GM18870 (cell line): ENCODE measurements around the gene ZNF831.

ENCODE experiments used
- ATAC-seq: cut with Tn5 transposase; IDR thresholded peaks from one replicate; pipeline ENCODE4 v1.9.1; 2021; ENCODE audit warnings: moderate library complexity; ENCODE audit not compliant: unreplicated experiment

The ZNF831 gene

DNA sequence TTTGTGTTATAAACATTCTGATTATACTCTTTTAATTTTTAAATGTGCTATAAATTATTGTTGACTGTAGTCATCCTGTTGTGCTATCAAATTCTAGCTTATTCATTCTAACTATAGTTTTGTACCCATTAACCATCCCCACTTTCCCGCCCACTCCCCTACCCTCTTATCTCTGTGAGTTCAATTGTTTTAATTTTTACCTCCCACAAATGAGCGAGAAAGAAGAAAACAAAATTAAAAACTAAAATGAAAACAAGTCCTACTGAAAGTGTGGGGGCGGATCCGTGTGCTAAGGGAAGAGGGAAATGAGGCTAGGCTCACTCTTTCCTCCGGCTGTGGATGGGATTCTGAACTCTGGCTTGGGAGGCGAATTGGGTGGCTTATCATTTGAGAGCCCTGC, 6.6 kb upstream of the ZNF831 start:
- ATAC-seq = no peak

DNA sequence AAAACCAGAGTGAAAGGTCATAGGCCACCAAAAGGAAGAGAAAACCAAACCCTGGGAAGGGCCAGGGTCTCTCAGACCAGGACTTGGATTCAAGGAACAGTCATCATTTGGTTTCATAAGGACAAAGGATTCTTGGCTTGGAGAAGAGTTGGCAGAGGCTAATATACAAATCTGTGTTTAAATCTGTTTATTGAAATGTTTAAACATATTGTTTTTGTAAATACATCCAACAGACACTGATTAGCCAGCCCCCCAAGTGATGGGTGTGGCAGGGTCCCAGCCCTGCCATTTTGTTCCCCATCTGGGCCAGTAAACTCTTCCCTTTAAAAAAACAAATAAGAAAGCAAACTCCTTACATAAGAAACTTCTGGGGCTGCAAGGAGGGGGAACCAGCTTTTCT, 6.1 kb upstream of the ZNF831 start:
- no peak for ATAC-seq

DNA sequence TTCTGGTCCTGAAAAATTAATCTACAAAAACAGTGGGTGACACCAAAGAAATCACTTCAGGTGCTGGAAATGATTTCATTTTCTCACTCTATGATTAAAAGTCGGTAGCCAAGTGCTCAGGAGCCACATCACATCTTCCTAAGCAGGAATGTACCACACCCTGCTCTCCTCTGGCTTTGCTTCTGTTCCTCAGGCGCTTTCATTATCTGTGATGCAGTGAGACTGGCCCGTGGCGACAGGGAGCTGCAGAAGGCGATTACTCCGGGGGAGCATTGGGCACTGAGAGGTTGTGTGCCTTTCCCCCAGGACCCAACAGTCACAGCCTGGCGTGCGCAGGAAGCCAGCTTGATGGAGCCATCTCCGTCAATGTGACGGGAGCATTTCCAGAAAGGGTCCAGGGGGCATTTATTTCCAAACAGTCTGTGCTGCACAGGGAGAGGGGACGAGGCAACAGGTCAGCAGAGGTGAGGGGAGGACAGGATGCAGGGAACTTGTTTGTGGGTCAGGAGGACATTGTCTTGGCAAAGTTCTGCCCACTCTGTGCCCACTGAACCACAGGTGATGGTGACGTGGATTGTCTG, 5.6 kb upstream of the ZNF831 start:
- ATAC-seq = no peak

DNA sequence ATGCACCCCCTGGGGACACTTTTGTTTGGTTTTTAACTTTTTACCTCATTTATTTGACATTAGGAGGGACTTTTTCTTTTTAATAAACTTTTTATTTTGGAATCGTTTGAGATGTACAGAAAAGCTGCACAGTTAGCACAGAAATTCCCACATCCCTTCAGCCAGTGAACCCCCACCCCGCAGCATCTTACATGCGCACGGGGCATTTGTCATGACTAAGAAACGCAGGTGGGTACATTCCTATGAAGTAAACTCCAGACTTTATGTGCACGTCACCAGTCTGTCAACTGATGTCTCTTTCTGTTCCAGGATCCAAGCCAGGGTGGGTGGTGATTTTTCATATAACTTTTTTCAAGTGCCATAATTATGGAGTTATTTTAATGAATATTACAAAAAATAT, 4.9 kb upstream of the ZNF831 start:
- ATAC-seq = no peak

DNA sequence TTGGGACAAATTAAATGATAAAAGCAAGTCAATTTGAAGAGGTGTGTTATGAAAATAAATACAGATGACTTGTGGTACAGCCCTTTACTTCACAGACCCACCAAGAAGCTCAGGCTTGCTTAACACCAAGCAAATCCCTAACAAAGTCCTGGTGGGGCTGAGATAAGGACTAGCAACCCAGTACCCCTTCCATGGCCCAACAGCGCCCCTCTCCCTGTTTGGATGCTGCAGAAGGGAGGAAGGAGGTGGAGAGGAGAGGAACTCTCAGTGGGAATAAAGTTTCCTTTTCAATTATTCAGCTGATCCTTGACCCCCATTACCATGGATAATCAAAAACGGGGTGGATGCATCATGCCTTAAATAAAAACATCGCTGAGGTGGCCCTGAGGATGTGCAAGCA, 4.5 kb upstream of the ZNF831 start:
- ATAC-seq = no peak

DNA sequence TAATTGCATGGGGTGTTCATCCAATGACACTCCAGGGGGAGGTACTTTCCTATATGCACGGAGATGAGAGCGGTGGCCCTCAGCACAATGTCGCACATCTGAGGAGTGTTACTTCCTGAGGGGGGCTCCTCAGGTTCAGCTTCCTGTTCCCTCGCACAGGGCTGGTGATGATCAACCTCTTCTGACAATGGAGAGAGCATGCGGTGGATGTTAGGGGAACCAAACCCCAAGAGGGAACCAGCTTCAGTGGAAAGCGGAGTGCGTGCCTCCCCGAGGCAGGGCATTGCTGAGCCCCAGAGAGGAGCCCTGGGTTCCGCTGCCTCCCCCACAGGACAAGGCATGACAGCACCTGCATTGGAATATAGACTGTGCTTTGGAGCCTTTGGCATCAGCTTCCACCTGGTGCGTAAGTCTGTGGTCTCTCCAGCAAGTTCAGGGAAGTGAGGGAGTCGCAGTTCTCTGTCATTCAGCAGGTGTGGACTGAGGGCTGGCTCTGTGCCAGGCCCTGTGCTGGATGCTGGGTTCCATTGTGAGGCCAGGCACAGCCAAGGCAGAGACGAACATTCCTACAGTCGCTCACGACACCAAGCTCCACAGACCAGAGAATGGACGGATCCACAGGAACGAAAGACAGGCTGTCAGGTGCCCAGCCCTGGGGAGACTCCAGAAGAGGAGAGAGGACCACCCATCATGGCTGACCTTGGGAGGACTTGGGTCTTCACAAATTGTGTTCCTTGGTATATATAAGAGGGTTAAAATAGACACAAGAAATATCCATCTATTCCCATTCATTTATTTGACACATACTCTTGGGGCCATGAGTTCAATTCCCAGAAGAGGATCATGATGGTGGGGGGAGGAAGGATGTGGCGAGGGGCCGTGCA, 3.9 kb upstream of the ZNF831 start:
- no peak for ATAC-seq

DNA sequence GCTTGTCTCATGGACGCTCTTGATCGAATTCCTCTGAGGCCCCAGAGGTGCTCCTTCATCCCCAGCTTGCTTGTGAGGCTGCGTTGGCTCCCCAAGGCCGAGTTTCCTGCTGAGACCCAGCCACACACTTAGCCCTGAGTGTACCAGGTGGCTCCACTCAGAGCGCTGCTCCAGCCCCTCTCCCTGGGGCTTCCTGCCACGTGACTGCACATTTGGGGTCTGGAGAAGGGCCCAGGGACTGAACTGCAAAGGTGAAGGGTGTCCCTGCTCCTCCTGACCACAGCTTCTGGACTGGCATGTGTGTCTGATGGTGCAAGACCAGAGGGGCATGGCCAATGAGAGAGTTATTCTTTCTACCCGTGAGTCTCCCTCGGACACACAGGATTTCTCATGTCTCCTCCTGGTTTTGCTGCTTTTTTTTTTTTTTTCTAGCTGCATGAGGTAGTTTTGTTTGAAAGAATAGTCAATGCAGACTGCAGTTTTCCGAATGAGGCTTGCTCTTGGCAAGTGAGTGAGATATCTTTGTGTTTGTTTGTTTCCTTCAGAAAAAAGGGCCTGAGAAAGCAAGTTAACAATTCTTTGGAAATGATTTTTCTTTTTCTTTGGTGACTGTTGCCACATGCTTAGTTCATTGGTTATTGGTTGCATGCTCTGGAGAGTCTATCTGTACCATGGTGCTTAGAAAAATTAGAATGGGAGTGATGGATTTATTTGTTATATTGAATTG, 3.1 kb upstream of the ZNF831 start:
- no peak for ATAC-seq

DNA sequence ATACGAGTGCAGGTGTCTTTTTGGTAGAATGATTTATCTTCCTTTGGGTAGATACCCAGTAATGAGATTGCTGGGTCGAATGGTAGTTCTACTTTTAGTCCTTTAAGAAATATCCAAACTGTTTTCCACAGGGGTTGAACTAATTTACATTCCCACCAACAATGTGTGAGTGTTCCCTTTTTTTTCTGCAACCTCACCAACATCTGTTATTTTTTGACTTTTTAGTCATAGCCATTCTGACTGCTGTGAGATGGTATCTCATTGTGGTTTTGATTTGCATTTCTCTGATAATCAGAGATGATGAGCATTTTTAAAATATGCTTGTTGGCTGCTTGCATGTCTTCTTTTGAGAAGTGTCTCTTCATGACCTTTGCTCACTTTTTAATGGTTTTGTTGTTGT, 1.9 kb upstream of the ZNF831 start:
- ATAC-seq = no peak

DNA sequence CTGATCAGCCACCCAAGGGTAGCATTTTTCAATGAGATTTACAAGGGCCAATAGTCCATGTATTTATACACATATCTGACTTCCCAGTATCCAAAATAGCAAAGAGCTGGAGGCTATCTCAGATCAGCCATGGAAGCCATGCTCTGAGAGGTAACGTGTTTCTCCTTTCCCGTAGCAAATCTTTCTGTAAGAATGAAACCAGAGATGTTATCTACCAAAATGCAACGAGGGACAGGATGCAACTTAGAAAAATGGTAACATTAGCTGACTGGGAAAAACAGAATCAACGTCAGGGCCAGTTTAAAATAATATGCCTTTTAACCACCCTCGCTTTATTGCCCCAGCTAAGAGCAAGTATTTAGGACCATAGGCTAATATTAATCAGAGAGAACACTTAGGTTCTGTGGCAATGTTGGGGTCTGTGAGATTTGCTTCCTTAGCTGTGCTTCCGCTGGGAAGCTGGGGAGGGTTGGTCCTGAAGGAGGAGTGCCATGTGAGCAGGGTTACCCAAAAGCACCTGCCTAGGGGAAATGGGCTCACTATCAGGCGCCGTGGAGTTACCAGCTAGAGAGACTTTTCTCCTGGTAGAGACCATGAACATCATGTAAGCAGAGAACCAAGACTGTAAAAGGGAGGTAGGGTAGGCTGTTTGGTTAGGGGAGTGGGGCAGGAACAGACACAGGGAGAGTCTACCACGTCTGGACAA, 1.2 kb downstream of the ZNF831 start:
- no peak for ATAC-seq

DNA sequence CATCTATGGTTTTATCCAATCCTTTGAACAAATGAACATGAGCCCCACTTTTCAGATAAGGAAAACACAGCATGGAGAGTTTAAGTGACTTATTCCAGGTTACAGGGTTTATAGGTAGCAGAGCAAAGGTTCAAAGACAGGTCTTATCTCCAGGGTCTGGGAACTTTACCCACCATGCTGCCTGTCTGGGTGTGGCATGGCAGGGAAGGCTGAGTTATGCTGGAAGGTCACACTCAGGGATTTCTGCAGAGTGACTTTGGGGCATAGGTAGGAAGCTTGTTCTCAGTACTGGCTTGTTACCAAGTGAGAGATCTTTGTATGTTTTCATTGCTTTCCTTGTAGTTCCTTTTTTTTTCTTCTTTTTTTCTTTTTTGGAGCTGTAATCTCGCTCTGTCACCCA, 1.8 kb downstream of the ZNF831 start:
- ATAC-seq = no peak

DNA sequence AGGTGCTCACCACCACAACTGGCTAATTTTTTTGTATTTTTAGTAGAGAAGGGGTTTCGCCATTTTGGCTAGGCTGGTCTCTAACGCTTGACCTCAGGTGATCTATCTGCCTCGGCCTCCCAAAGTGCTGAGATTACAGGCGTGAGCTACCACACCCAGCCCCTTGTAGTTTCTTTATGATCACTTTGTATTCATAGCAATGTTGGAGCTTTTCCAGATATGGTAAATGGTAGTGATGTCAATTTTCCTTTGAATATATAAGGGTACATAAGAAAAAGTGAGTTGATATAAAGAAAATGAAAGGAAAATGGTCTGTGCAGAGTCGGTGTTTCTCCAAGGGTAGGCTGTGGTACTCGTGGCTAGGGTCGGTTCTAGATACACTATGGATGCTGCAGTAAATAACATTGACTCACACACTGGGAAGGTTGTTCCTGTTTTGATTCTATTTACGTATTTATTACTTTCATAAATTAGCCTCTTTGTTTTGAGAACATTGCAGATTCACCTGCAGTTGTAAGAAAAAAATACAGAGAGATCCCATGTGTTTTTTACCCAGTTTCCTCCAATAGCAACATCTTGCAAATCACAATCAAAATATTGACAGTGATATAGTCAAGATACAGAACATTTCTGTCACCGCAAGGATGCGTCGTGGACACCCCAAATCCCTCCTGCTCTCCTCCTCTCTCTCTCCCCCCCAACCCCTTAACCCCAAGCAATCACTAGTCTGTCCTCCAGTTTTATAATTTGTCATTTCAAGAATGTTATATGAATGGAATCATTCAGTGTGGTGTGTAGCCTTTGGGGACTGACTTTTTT, 2.5 kb downstream of the ZNF831 start:
- no peak for ATAC-seq

DNA sequence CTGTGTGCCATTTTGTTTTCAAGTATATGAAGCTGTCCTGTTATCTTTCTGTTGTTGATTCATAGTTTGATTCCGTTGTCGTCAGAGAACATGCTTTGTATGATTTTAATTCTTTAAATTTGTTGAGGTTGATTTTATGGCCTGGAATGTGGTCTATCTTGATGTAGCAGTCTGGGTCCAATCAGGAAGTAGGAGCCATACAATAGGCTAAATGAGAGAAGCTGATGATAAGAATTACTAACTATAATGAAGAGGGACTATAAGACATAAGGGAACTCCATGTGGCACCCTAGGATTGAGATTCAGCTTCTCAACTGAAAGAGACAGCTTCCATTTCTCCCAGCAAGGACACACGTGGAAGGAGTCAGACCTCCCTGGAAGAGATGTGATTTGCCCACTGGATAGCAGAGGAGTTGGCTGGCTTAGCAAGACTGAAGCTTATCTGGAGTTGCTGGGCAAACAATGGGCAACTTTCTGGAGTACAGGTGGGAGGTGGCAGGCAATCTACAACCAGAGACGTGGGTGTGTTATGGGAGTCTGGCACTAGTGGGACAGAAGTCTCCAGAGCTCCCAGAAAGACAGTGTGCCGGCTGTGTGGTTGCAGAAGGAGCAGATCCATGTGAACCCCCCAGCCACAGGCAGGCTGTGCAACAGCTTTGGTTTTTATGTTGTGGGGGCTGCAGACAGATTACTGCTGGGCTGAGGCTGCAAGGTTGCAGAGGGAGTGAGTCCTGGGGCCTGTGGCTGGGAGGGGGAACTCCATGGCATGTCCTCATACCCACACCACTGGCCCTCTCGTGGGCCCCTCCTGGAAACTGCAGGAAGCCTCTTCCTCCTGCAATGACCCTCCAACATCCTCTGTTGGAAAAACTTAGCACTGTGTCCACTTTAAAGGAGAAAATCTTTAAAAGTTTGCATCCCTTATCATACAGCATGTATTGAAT, 7.1 kb downstream of the ZNF831 start:
- ATAC-seq = no peak

DNA sequence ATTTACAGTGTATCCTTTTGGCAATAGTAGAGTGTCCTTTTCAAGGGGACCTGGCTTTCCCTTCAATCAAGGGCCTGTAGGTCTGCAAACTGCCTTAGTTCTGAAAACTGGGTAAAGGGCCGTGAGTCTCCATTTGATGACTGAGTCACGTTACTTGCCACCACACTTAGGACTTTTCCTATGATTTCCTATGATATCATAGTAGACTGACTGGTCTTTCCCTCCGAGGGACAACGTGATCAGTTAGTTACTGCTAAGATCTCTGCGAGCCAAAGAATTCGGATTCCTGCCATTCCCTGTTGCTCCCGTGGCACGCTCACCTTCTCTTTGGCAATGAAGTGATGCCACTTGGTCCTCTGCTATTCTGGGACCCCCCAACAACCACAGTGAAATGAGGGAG, 8.4 kb downstream of the ZNF831 start:
- no peak for ATAC-seq

DNA sequence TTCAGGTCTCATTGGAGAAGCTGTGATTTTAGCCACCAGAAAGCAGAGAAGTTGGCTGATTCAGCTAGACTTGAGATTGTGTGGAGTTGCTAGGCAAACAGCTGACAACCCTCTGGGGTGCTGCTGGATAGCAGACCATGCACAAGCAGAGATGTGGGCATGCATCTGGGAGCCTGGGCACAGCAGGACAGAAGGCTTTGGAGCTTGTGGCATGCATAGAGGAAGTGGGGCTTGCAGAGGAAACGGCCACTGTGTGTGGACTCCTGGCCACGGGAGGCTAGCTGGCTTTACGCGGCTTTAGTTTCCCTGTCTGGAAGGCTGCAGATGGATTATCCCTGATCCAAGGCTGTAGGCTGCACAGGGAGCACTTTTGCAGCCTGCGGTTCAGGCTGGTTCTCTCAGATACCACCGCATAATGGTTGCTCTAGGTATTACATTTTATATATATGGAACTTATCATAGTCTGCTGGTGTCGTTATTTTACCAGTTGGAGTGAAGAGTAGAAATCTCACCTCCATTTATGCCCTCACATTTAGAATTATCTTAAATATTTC, 10.4 kb downstream of the ZNF831 start:
- no peak for ATAC-seq

DNA sequence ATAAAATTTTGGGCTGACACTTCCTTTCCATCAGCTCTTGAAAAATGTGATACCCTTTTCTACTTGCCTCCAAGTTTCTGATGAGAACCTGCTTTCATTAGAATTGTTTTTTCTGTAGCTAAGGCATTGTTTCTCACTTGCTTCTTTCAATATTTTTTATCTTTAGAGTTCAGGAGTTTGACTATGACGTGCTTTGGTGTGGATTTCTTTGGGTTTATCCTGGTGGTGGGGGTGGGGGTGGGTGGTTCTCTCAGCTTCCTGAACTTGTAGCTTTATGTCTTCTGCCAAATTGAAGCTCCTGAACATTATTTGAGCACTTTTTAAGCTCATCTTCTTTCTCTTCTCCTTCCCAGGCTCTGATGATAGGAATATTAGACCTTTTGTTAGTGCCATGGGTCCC, 11.4 kb downstream of the ZNF831 start:
- ATAC-seq = no peak

DNA sequence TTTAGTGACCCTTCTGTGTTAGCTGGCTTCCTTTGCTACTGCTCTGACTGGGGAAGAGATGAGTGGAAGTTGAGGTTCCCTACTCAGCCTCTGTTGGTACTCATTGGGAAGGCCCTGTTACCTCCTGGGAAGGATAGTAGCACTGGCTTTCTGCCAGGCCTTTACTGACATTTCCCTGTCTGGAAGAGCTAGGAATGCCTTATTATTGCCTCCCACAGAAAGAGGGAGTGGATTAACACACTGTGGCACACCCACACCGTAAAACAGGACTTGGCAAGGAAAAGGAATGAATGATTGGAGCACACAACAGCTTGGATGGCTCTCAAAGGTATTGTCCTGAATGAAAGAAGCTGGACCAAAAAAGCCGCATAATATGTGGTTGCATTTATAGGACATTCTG, 12.2 kb downstream of the ZNF831 start:
- no peak for ATAC-seq

DNA sequence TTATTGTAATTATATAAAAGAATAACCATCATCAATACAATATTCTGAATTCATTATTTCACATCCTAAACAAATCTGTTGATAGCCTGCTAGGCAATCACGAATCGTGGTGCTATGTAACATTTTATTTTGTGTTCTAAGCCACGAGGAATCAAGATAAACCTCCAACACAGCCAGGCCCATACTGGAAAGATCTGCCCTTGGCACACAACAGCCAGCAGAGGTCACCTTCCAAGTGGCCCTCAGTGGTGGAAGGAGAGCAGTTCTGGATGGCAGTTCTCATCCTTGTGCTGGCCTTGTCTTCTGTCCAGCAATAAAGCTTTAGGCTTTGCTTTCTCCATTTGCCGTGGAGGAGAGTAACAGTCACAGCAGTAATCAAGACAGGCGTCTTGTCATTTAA, 13.2 kb downstream of the ZNF831 start:
- no peak for ATAC-seq

DNA sequence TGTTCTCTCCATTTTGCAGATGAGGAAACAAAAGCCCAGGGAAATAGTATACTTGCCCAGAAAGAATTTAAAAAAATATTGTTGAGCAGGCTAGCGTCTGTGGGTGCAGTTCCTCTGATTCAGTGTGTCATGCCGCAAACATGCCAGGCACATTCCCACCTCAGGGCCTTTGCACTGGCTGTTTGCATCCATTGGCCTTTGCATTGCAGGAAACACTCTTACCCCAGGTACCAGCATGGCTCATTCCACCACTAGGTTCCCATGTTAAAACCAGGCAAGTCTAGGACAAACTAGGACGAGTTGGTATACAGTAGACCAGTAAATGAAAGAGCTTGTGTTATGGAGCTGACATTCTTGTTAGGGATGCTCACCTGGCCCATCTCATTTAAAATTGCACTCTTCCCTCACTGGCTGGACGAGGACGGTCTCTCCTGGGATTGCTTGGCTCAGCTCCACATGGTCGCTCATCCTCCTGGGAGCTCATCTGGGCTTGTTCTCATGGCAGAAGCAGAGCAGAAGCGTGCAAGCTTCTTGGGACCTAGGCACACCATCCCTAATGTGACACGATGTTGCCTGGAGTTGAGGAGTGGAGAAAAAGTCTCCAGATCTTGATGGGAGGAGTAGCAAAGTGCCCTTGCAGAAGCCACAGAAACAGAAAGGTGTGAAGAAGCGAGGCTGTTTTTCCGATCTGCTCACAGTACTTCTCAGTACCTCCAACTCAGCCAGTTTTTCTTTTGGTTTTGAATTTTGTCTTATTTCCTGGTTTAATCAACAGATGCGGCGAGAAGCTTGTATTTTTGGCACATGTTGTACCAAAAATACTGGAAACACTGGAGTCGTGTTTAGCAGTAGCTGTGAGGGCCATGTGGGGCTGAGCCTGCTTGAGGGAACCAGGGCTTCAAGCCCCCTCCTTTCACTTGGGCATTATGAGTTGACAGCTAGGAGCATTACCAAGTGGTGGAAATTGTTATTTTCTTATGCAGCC, 13.9 kb downstream of the ZNF831 start:
- no peak for ATAC-seq
